ENCODE measurements around the gene LRRN3.
"Not testable (repeated sequence)": the region's sequence is repeated elsewhere in the genome, so short reads cannot be mapped to it uniquely, and the experiment has no call there.

Gene LRRN3

DNA sequence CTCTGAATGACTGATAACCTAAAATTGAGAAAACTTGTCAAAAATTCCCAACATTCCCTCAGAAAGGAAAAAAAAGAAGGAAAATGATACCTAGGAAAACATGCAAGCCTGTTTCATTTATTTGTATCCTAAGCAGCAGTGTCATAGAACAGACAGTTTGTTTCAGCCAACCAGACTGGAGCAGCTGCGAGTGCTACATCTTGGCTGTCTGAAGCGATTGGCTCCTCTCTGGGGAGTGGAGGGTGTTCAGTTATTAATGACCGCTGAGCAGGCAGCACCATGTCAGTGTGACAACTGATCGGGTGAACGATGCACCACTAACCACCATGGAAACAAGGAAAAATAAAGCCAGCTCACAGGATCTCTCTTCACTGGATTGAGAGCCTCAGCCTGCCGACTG is at the start of gene LRRN3:
TSS of gene LRRN3 (plus strand) at position 282 of the 400 bp plus-strand sequence. CDS start 31,646 bp downstream, outside the sequence.
- peak; percentile 79 for DNase-seq

DNA sequence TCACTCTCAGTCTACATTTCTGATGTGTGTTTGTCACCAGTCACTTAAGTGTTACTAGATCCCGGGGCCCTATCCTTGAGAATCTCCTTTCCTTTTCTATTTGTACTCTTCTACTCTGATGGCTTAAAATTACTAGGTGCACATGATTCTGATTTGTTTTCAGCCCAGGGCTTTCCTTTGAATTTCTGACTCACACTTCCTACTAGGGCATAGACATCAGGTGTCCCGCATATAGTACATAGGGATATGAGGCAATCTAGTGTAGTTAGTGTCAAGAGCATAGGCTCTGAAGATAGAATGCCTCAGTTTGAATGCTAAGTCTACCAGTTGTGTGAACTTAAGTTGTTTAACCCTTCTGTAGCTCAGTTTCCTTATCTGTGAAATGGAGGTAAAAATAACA is 49.4 kb upstream of the LRRN3 start:
- DNase-seq: no peak

DNA sequence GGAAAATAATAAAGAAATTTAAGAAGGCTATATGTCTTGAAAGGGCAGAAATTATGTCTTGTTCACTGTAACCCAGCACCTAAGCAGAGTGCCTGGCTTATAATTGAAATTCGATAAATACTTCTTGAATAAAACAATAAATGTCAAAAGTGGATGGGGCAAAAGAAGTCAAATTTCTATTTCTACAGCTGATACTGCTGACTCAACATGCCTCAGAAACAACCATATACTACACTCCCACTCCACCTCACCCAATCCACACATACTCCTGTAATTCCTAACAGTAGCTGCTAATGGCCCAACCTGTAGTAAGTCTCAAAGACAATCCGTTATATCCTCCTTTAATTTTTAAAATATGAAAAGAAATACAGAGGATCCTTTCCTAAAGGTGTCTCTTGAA is 48.1 kb upstream of the LRRN3 start:
- no peak for DNase-seq

DNA sequence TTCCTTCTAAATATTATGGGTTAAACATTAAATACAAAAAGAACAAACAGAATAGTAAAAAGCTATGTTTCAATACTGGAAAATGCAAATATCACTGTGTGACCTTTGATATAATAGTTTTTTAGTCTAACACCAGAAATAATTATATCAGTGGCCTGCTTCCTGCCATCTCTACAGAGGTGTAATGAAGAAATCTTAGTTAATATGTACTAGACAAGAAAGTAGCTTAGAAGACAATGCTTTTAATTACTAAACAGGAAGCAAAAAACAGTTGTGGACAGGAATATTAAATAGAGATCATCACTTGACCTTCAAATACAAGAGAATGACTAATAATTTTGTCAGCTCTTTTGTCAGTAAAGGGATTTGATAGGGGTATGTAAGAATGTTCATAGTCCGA is 47.4 kb upstream of the LRRN3 start:
- DNase-seq: no peak

DNA sequence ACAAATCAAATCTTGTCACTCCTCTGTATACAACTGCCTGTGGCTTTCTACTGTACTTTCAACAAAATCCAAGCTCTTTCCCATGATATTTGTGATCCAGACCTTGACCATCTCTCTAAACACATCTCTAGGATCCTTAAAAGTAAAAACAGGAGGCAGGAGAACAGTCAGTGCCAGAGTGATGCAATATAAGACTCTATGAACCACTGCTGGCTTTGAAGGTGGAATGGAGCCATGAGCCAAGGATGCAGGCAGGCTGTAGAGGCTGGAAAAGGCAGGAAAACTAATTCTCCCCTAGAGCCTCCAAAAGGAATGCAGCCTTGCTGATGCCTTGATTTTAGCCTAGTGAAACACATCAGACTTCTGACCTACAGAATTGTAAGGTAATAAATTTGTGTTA is 45.5 kb upstream of the LRRN3 start:
- no peak for DNase-seq

DNA sequence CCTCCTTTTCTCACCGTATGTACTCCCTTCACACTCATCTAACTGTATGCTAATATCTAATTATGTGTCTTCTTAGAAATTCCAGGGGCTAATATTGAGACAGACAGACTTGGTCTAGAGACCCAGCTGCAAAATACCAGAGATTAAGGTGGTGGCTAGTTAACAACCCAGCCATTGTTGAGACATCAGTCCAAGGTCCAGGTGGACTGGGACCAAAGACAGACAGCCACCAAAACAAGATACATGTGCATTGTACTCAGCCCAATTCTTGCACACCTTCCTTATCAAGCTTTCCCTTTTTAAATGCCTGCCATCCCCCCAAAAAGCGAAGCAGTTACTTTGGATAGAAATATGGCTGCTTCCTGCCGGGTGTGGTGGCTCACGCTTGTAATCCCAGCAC is 43.3 kb upstream of the LRRN3 start:
- DNase-seq: no peak

DNA sequence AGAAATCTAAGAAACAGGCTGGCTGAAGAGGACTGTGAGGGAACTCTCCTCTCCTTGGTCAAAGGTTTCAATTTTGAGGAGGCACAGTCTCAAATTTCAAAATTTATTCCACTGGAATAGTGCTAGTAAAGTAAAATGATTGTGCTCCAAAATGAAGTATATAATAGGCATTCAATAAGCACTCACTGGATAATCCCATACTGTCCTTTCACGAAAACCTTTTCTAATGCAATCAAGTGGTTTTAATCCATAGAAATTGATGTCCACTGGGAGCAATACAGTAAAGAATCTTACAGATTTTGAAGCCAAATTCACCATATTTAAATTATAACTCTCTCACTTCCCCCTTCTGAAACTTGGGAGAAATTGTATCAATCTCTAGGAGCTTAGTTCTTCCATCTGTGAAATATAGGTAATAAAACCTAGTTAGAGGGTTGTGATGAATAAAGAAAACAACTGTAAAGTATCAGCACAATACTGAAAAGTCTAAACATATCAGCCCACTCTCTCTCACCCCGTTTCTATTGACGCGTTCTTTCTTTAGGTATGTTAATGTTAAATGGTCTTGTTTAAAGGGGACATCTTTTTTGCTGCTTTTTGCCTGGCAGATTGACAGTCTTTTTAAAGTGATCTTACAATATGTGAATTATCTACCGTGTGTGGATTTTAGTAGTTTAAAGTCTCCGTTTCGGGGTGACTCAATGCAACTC is 40.8 kb upstream of the LRRN3 start:
- no peak for DNase-seq

DNA sequence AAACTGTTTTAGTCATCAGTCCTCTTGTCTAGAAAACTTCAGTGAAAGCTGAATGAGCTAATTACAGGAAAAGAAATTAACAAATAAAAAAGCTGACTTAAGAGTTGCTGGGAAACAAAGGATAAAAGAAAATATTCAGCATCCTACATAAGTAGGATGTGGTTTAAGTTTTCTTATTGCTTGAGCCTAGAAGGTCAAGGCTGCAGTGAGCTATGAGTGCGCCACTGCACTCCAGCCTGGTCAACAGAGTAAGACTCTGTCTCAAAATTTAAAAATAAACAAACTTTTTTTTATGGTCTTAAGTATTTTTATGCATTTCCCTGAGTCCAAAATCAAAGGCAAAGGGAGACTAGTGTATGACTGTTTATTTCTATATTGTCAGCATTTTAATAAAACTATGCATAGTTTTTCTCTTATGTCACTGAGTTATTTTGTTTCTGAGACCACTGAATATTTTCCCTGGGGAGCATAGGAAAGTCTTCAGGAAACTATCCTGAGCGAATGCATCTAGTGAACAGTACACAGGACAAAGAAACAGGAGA is 40.0 kb upstream of the LRRN3 start:
- no peak for DNase-seq

DNA sequence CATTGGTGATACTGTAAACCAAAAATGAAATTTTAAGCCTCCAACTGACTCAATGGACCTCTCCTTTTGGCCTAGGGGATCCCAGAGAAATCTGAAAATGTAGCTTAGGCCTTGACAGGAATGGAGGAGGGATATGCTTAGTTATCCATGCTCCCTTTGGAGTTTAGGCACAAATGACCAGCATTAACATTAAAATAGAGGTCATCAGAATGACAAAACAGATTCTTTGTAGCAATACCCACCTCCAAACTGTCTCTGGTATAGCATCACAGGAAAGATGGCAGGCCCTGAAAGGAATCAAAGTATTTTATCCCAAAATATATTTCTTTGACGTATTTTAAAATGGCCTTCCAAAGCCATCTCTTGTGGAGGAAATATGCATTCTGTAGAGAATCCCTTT is 39.1 kb upstream of the LRRN3 start:
- DNase-seq: no peak

DNA sequence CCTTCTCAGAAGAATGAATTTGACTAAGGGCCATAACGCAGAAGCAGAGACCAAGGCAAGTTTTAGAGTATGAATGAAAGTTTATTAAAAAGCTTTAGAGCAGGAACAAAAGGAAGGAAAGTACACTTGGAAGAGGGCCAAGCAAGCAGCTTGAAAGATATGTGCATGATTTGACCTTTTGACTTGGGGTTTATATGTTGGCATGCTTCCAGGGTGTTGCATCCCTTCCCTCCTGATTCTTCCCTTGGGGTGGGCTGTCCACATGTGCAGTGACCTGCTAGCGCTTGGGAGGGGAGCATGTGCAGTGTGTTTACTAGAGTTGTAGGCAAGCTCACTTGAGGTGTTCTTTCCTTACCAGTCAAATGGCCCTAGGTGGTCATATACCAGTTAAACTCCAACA is 37.9 kb upstream of the LRRN3 start:
- DNase-seq: no peak

DNA sequence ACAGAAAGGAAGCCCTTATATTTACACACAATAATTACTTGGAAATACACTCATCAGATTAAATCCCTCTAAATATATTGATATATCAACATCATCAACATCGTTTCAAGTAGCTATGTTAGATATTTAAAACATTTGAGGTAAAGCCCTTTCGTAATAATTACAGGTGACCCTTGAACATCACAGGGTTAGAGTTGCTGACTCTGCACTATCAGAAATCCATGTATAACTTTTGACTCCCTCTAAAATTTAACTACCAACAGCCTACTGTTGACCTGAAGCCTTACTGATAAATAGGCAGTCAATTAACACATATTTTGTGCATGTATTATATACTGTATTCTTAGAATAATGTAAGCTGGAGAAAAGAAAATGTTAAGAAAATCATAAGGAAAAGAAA is 34.6 kb upstream of the LRRN3 start:
- DNase-seq: no peak

DNA sequence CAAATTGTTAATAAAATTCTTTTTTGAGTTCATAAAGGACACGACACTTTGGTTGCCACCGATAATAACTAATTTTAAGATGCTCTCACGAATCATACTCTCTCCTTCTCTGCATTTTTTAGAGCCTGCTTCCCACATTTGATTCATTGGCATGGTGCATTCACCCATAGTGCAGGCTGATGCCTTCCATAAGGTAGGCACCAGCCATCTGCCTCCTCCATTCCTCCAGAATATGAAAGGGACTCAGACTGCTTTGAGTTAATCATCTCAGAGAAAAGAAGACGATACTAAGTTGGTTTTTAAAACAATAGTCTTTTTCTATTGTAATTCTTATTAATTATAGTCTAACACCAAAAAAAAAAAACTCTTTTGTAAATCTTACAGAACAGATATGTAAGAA is 33.9 kb upstream of the LRRN3 start:
- DNase-seq: no peak

DNA sequence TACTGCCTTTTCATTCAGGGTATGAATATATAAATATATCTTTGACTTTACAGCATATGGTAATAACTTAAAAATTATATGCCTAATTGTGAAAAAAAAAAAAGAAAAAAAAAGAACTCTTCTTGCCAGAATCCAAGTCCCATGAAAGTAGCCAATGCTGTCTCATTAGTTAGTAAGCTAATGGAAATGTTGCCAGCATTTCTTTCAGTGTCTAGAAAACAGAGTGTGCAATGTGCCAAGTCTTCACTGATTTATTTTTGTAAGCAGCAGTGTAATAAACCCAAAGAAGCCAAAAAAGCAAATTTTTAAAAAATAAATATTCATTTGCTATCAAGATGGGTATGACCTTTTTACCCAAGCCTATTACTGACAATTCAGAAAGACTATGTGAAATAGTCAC is 31.1 kb upstream of the LRRN3 start:
- DNase-seq: no peak

DNA sequence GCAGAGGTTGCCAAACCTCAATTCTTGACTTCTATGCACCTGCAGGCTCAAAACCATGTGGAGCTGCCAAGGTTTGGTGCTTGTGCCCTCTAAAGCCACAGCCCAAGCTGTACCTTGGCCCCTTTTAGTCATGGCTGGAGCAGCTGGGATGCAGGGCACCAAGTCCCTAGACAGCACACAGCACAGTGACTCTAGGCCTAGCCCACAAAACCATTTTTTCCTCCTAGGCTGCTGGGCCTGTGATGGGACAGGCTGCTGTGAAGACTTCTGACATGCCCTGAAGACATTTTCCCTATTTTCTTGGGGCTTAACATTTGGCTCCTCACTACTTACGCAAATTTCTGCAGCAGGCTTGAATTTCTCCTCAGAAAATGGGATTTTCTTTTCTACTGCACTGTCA is 27.8 kb upstream of the LRRN3 start:
- DNase-seq: no peak

DNA sequence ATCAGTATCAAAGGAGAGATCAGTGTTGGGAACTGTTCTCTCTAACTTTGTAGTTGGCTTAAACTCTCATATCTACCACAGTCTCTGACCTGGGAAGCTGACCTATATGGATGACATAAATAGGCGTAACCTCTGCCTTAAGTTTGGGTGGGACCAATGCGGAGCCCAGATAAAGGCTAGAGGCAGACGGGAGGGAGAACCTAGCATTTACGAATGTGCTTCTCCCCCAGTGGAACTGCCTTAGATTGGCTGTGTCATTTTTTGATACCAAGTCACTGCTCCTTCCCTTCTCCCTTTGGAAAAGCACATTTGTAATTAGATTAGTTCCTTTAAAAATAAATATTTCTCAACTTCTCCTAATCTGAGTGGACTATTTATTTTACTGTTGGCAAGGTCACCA is 23.7 kb upstream of the LRRN3 start:
- no peak for DNase-seq

DNA sequence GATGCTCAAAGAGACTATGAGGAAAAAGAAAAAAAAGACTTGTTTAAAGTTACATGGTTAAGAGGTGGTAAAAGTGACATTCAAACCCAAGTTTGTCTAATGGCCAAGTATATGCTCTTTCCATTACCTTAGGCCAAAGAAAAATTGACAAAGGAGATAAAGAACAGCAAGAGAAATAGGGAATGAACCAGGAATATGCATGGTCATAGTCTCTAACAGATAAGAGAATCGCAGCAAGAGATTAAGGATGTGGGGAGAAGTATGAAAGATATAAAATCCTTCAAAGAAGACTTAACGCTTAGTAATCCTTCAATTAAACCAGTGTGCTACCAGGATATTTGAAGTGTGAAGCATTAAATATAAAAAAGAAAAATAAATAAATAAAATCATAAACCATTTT is 23.2 kb upstream of the LRRN3 start:
- no peak for DNase-seq

DNA sequence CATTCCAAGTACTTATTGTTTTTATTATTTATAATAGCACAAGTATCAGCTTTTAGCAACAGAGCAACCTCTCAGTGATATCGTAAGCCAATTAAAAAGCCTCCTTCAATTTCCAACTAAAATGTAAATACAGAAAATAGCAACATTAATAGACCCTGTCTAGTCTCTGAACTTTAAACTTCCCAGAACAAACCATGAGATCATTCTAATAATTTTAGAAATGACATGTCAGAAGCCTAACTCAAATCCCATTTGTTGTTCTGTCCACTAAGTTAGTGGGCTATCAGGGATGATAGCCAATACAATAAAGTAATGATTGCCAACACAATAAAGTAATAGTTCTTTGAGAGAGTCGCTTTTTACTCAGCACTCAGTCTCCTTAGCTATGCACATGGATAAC is 22.3 kb upstream of the LRRN3 start:
- DNase-seq: no peak

DNA sequence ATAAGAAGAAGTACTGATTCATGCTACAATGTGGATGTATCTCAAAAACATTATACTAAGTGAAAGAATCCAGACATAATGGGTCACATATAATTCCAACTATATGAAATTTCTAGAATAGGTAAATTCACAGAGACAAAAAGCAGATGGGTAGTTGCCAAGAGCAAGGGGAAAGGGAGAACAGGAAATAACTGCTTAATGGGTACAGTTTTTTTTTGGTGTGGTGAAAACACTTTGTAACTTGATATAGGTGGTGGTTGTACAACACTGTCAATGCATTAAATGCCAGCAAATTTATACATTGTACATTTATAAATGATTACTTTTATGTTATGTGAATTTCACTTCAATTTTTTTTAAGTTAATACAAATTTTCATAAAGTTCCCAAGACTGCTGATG is 19.4 kb upstream of the LRRN3 start:
- no peak for DNase-seq

DNA sequence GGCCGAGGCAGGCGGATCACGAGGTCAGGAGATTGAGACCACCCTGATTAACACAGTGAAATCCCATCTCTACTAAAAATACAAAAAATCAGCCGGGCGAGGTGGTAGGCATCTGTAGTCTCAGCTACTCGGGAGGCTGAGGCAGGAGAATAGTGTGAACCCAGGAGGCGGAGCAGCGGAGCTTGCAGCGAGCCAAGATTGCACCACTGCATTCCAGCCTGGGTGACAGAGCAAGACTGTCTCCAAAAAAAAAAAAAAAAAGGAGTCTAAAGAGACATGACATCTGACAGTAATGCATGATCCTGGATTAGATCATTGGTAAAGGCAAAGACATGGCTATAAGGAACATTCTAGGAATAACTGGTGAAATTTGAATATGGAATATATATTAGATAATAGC is 18.3 kb upstream of the LRRN3 start:
- not testable (repeated sequence) for DNase-seq

DNA sequence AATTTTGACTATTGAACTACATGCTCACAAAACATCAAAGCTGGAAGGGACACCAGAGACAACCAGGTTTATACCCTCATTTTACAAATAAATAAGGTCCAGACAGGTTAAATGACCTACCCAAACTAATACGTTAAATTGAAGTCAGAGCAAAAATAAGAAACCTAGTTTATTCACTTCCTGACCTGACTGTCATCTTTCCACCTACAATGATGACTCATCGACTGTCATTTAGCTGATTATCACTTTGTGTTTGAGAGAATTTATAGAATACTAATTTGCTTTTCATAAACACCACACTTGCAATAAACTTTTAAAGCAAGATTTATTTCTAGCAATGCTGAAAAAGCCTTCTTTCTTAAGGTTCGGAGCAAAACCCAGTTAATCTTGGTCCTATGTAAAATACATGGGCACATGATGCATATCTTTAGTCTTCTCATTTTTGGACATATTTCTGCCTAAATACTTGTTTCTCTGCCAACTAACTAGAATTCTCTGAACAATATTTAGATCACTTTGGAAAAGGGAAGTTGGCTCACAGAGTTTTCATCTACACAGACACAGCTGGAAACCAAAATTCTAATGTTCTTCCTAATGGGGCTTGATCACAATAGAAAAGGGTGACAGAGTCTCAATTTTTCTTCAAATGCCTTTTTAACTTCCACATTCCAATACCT is 16.7 kb upstream of the LRRN3 start:
- peak; percentile 63 for DNase-seq

DNA sequence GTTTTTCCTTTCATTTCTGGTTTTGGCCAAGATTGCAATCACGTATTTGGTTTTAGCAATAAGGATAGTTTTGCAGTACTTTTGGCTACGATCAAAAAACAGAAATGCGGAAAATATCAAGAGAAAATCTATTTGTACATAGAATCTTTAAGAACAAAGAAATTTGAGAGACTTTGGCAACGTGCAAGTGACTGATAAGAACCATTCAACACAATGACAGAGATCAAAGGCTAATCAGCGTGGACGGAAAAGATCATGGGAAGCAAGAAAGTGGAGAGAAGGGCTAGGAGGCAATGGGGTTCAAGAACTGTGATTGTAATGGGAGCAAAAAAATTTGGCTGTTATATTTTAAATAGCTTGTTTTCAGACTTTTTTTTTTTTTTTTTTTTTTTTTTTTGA is 16.2 kb upstream of the LRRN3 start:
- no peak for DNase-seq

DNA sequence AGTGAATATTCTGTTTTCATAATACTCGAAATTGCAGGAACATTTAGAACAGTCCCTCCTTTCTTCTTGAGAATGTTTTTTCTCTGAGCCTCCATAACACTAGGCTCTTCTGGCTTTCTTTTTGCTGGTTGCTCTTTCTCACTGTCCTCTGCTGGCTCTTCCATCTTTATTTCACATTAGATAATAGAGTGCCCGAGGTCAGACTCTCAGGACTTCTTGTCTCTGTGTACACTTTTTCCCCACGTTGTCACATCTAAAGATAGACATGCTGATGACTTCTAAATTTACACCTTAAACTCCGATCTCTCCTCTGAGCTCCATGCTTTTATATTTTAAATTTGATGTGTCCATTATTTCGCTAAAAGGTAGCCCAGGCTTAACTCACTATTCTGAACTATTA is 15.4 kb upstream of the LRRN3 start:
- DNase-seq: no peak

DNA sequence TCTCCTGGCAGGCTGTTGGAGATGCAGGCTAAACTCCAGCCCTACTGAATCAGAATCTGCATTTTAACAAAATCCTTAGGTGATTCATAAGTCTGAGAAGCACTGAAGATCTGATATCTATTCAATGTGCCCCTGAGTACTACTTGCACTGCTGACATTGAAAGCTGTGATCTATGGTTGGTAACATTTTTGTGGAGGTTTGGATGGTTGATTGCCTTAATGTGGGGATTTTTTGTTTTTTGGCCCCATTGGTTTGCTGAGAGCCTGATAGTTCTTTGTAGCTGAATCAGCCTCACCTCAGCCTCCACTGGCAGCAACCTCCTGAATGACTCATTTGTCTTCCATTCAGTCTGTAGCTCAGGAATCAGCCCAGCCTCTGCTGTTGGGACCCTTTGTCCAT is 14.7 kb upstream of the LRRN3 start:
- peak; percentile 71 for DNase-seq

DNA sequence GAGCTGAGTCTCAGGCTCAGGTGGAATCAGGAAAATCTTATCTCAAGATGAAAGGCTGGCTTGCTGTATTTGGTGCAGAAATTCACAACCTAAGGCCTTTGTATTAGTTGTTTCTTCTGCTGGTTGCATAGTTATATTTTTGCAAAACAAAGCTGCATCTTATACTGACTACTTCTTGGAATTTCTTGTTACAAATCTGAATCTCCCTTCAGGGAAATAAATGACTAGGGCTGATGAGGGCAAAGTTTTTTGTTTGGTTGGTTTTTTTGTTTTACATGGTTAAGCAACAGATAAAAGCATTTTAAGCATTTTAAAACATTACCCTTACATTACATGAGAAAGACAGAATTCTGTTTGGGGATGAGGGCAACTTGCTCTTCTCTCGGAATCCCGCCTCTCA is 13.9 kb upstream of the LRRN3 start:
- no peak for DNase-seq

Measured in activated CD4-positive, alpha-beta T cell treated with anti-CD3 and anti-CD28 coated beads, Interleukin-2, Interleukin-6, amounts not matched to agents 100 ng/mL and 50 ng/mL, durations not matched to agents 16 hours and 8 hours (primary cell).